Colonic mucosa (tissue), 4 donors: ENCODE measurements around the gene NT5DC3. TPM values are rescaled to one million over a fixed set of nuclear protein-coding genes. Genes with fewer than 3 reads are reported as not detected.

Source experiments
- DNase-seq: peaks from one replicate; pipeline ENCODE4 v3.0.0-alpha.2; 2020
- H3K27ac ChIP-seq: fragments of 200-600 bp; one replicate; pipeline ENCODE4 v1.8.0; 2021
- H3K27me3 ChIP-seq: fragments of 200-600 bp; one replicate; pipeline ENCODE4 v1.8.0; 2021
- H3K36me3 ChIP-seq: fragments of 200-600 bp; one replicate; pipeline ENCODE4 v1.8.0; 2021
- H3K4me1 ChIP-seq: fragments of 200-600 bp; one replicate; pipeline ENCODE4 v1.8.0; 2021; ENCODE audit warnings: mild to moderate bottlenecking
- H3K4me3 ChIP-seq: fragments of 200-600 bp; one replicate; pipeline ENCODE4 v1.8.0; 2021
- H3K9ac ChIP-seq, 2 donors: one replicate each; pipeline ENCODE4 v1.7.0; 2013; ENCODE audit warnings: control low read depth in 2 of 2, low read depth in 2 of 2, low read length in 2 of 2
- H3K9me3 ChIP-seq: fragments of 200-600 bp; one replicate; pipeline ENCODE4 v1.8.0; 2021
- CTCF ChIP-seq: fragments of 200-600 bp; IDR thresholded peaks from one replicate; pipeline ENCODE4 v1.8.0; 2022; ENCODE audit warnings: antibody characterized with exemption, mild to moderate bottlenecking
- intact Hi-C: fragments of 100-400 bp; cut with DNase I; formaldehyde crosslinking; loops from one replicate; pipeline ENCODE4 v1.14.1; 2022
- total RNA-seq, 2 donors: library from RNA; stranded (reverse); fragmentation: NEBNext Ultra II Directional in 1 of 2; extraction: Animal tissue kit (Norgen Biotek cat#: 25700) in 1 of 2; gene quantifications; one replicate each; pipeline ENCODE4 v1.2.1, GENCODE V29; 2021
- donor health status: healthy.
- donor health status: DM: no; HTN: no; CAD: no.
- donor health status: DM: no; HTN: no; CAD: no.

NT5DC3 gene
- total RNA-seq, 2 donors from 2014 or later: 10.0 to 22.6 TPM

- DNase-seq: no peak
- Histone ChIP-seq H3K9ac (no peak overlapping the region), H3K9me3 (no peaks in the 10 kb centered on the region), H3K4me3 (no peak overlapping the region), H3K4me1 (no peaks in the 10 kb centered on the region), H3K27me3 (no peaks in the 10 kb centered on the region), H3K36me3 (peaks cover 13% of the 10 kb centered on the region), H3K27ac (no peak overlapping the region)
- no peak for TF ChIP-seq CTCF
- intact Hi-C loops: no loop called here
These were observed 47.5 kb downstream of the NT5DC3 start for GRCh38 chr12:103793512-103794045.

- peaks cover 13% of the 10 kb centered on the region for H3K36me3 ChIP-seq
- no peak for TF ChIP-seq CTCF
- no peaks in the 10 kb centered on the region for H3K9me3 ChIP-seq
- H3K27ac ChIP-seq: no peak overlapping the region
- intact Hi-C loops: no loop called here
- no peaks in the 10 kb centered on the region for H3K4me1 ChIP-seq
- no peak overlapping the region for H3K4me3 ChIP-seq
- DNase-seq: no peak
- H3K27me3 ChIP-seq: no peaks in the 10 kb centered on the region
- no peak overlapping the region for H3K9ac ChIP-seq
These were observed 48.0 kb downstream of the NT5DC3 start for GRCh38 chr12:103793046-103793445.

GRCh38 chr12:103791350-103791920 lies 49.6 kb downstream of the NT5DC3 start:
- no peak for TF ChIP-seq CTCF
- no peak overlapping the region for H3K9ac ChIP-seq
- no peaks in the 10 kb centered on the region for H3K27me3 ChIP-seq
- peaks cover 13% of the 10 kb centered on the region for H3K36me3 ChIP-seq
- intact Hi-C loops: no loop called here
- no peak overlapping the region for H3K4me3 ChIP-seq
- no peak for DNase-seq
- H3K27ac ChIP-seq: no peak overlapping the region
- no peaks in the 10 kb centered on the region for H3K9me3 ChIP-seq
- H3K4me1 ChIP-seq: no peaks in the 10 kb centered on the region

- DNase-seq: no peak
- no peak for TF ChIP-seq CTCF
- intact Hi-C loops: no loop called here
- Histone ChIP-seq H3K4me1 (no peaks in the 10 kb centered on the region), H3K4me3 (no peak overlapping the region), H3K9ac (no peak overlapping the region), H3K27me3 (no peaks in the 10 kb centered on the region), H3K36me3 (no peaks in the 10 kb centered on the region), H3K27ac (no peak overlapping the region), H3K9me3 (no peaks in the 10 kb centered on the region)
These were observed 54.8 kb downstream of the NT5DC3 start for GRCh38 chr12:103786201-103786600.

- Histone ChIP-seq H3K36me3 (no peaks in the 10 kb centered on the region), H3K9ac (no peak overlapping the region), H3K4me3 (no peak overlapping the region), H3K9me3 (no peaks in the 10 kb centered on the region), H3K4me1 (no peaks in the 10 kb centered on the region), H3K27ac (no peak overlapping the region), H3K27me3 (no peaks in the 10 kb centered on the region)
- TF ChIP-seq CTCF: no peak
- DNase-seq: no peak
- intact Hi-C loops: no loop called here
These were observed 55.6 kb downstream of the NT5DC3 start for GRCh38 chr12:103785243-103786031.
